Kidney epithelial cell (primary cell): ENCODE measurements around the gene HMX2. TPM values are rescaled to one million over a fixed set of nuclear protein-coding genes. Genes with fewer than 3 reads are reported as not detected.

ENCODE experiments used
- DNase-seq: peaks from one replicate; pipeline ENCODE4 v3.0.0-alpha.2; 2010; ENCODE audit warnings: low read depth
- H3K27me3 ChIP-seq: 2 replicates; pipeline ENCODE4 v1.6.0; 2011; ENCODE audit warnings: low read length; ENCODE audit not compliant: control insufficient read depth, insufficient read depth
- H3K36me3 ChIP-seq: 2 replicates; pipeline ENCODE4 v1.5.1; 2011; ENCODE audit warnings: low read length; ENCODE audit not compliant: control insufficient read depth, insufficient read depth
- H3K4me3 ChIP-seq: 2 replicates; pipeline ENCODE4 v1.5.1; 2011; ENCODE audit warnings: low read depth, mild to moderate bottlenecking, control low read depth, low read length
- CTCF ChIP-seq: IDR thresholded peaks from 2 replicates; pipeline ENCODE4 v1.5.1; 2011; ENCODE audit warnings: mild to moderate bottlenecking, moderate library complexity, low read length, control low read depth, inconsistent platforms; ENCODE audit not compliant: insufficient read depth, poor library complexity, severe bottlenecking
- total RNA-seq: library from RNA; depleted of rRNA; stranded (reverse); fragments of >200 nt; gene quantifications from 2 replicates; pipeline ENCODE4 v1.2.3, GENCODE V29; 2015

The HMX2 gene
- total RNA-seq, 1 donor from 2014 or later: not detected

- no peak for TF ChIP-seq CTCF
- peaks cover 3% of the 10 kb centered on the region for H3K27me3 ChIP-seq
- no peak for DNase-seq
- no peak overlapping the region for H3K4me3 ChIP-seq
- H3K36me3 ChIP-seq: no peaks in the 10 kb centered on the region
These were observed 38.5 kb upstream of the HMX2 start for GRCh38 chr10:123109466-123109865.

- no peak for TF ChIP-seq CTCF
- Histone ChIP-seq H3K4me3 (no peak overlapping the region), H3K27me3 (peaks cover 22% of the 10 kb centered on the region), H3K36me3 (no peaks in the 10 kb centered on the region)
- no peak for DNase-seq
These were observed 30.1 kb upstream of the HMX2 start for GRCh38 chr10:123117644-123118417.

GRCh38 chr10:123119081-123119480, 28.9 kb upstream of the HMX2 start:
- no peak for DNase-seq
- no peak for TF ChIP-seq CTCF
- peaks cover 22% of the 10 kb centered on the region for H3K27me3 ChIP-seq
- no peaks in the 10 kb centered on the region for H3K36me3 ChIP-seq
- H3K4me3 ChIP-seq: no peak overlapping the region

GRCh38 chr10:123126246-123126645, 21.7 kb upstream of the HMX2 start:
- no peak for TF ChIP-seq CTCF
- peaks cover 16% of the 10 kb centered on the region for H3K27me3 ChIP-seq
- no peak overlapping the region for H3K4me3 ChIP-seq
- no peaks in the 10 kb centered on the region for H3K36me3 ChIP-seq
- no peak for DNase-seq

GRCh38 chr10:123129618-123130271, 18.2 kb upstream of the HMX2 start:
- Histone ChIP-seq H3K4me3 (no peak overlapping the region), H3K36me3 (no peaks in the 10 kb centered on the region), H3K27me3 (peaks cover 50% of the 10 kb centered on the region)
- TF ChIP-seq CTCF: no peak
- DNase-seq: no peak
